Right lobe of liver (tissue), 6 donors: ENCODE results near the gene IL12RB1. TPM values are rescaled to one million over a fixed set of nuclear protein-coding genes. Genes with fewer than 3 reads are reported as not detected.
A peak's percentile ranks its signal among the peaks of the same experiment; 100 is the strongest.

Experiments used
- ATAC-seq, 4 donors: fragments of 200-7000 bp; cut with Tn5 transposase; one replicate each; pipeline ENCODE4 v1.9.1; 2020; ENCODE audit warnings: mild to moderate bottlenecking in 4 of 4, moderate library complexity in 4 of 4
- DNase-seq, 3 donors: peaks; one replicate each; pipeline ENCODE4 v3.0.0-alpha.2; 2020
- H3K27ac ChIP-seq, 3 donors: fragments of 200-600 bp; one replicate each; pipeline ENCODE4 v1.8.0; 2022
- H3K27me3 ChIP-seq, 2 donors: fragments of 200-600 bp; one replicate each; pipeline ENCODE4 v1.8.0; 2022
- H3K36me3 ChIP-seq, 4 donors: fragments of 200-600 bp; sonication (generic) in 1 of 4; one replicate each; pipeline versions ENCODE4 v1.5.1 to v1.8.0; 2017 to 2022; ENCODE audit warnings: control low read depth in 1 of 4
- H3K4me1 ChIP-seq, 4 donors: fragments of 200-600 bp; sonication (generic) in 1 of 4; one replicate each; pipeline versions ENCODE4 v1.5.1 to v1.8.0; 2017 to 2022; ENCODE audit warnings: control low read depth in 1 of 4
- H3K4me3 ChIP-seq, 3 donors: fragments of 200-600 bp; one replicate each; pipeline ENCODE4 v1.8.0; 2022
- H3K9me3 ChIP-seq, 4 donors: fragments of 200-600 bp; sonication (generic) in 1 of 4; one replicate each; pipeline versions ENCODE4 v1.5.1 to v1.8.0; 2017 to 2022; ENCODE audit warnings: control low read depth in 1 of 4
- CTCF ChIP-seq, 4 donors: fragments of 200-600 bp in 3 of 4; fragments of 450-650 bp in 1 of 4; IDR thresholded peaks; one replicate each; pipeline versions ENCODE4 v1.5.1 to v1.8.0; 2016 to 2022; ENCODE audit warnings: antibody characterized with exemption in 4 of 4, mild to moderate bottlenecking in 2 of 4
- POLR2A ChIP-seq: fragments of 450-650 bp; IDR thresholded peaks from one replicate; pipeline ENCODE4 v1.6.1; 2017; ENCODE audit warnings: antibody characterized with exemption, mild to moderate bottlenecking
- WGBS: methylation state at CpG from one replicate; pipeline ENCODE4 v1.1.6; 2018; ENCODE audit warnings: low coverage, low lambda C conversion rate; ENCODE audit not compliant: insufficient coverage; ENCODE audit errors: missing lambda C conversion rate; 5-methylcytosine and 5-hydroxymethylcytosine counted together
- intact Hi-C, 2 donors: fragments of 100-400 bp; cut with DNase I; formaldehyde crosslinking; loops; one replicate each; pipeline versions ENCODE4 v1.11.2 to v1.14.1; 2022
- total RNA-seq, 6 experiments: library from RNA; depleted of rRNA in 2 of 6; stranded (reverse); fragments of >200 nt in 2 of 6; fragmentation: NEBNext Ultra II Directional in 3 of 6; extraction: Animal tissue kit (Norgen Biotek cat#: 25700) in 3 of 6; gene quantifications; one replicate each; pipeline versions ENCODE4 v1.1.0 to v1.2.4, GENCODE V29; 2016 to 2023
- donor health status: DM: no; HTN: yes; CAD: no.
- donor health status: DM: no; HTN: no; CAD: no.
- donor health status: DM: no; HTN: no; CAD: no.
- donor health status: DM: no; HTN: yes; CAD: no.
- donor health status: DM: no; HTN: yes; CAD: no.

IL12RB1 gene
- total RNA-seq, 6 experiments from 2014 or later, result 0.25 to 2.0 (median 0.70) TPM

DNA sequence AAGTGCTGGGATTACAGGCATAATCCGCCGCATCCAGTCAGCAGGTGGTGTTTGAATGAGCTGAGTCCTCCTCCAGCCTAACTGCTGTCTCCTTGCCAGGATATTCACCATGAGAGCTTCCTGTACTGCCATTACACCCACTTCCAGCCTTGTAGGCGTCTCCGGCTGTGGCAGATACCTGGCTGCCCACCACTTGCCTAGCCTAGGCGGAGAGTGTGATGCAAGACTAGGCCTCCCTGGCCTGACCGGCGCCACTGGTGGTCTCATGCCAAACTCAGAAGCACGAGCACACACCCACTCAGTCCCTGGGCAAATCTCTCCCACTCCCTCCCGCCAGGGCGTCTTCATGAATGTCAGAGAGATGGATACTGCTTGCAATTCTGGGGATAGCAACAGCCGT lies 16.6 kb downstream of the IL12RB1 start:
- no peak for DNase-seq
- ATAC-seq, result no peak
- 84% methylated on average over 6 of the region's 11 CpGs for WGBS
- Histone ChIP-seq H3K9me3 (no peaks in the 10 kb centered on the region), H3K4me1 (no peaks in the 10 kb centered on the region), H3K27ac (no peak overlapping the region), H3K27me3 (no peaks in the 10 kb centered on the region), H3K36me3 (no peaks in the 10 kb centered on the region), H3K4me3 (no peak overlapping the region)
- TF ChIP-seq POLR2A, result no peak
- TF ChIP-seq CTCF (IDR thresholded peaks at IDR 0.05), result no peak
- intact Hi-C loops, result no loop called here

GRCh38 chr19:18069383-18069782 lies 17.4 kb downstream of the IL12RB1 start:
- ATAC-seq (peak in 1 of 4 donors; percentile 31), DNase-seq (no peak)
- Histone ChIP-seq H3K4me3 (no peak overlapping the region), H3K9me3 (no peaks in the 10 kb centered on the region), H3K27ac (no peak overlapping the region), H3K4me1 (no peaks in the 10 kb centered on the region), H3K36me3 (no peaks in the 10 kb centered on the region), H3K27me3 (no peaks in the 10 kb centered on the region)
- TF ChIP-seq POLR2A (no peak), CTCF (IDR thresholded peaks at IDR 0.05) (no peak)
- intact Hi-C loops, result loop anchor here in 1 of 2 donors (10.0 kb wide), 1 partner anchor 125 kb away; no protein-coding TSS in a partner anchor
- 100% methylated on average over 2 of the region's 15 CpGs for WGBS

GRCh38 chr19:18068395-18068794 lies 18.3 kb downstream of the IL12RB1 start:
- Histone ChIP-seq H3K4me1 (no peaks in the 10 kb centered on the region), H3K27me3 (no peaks in the 10 kb centered on the region), H3K27ac (no peak overlapping the region), H3K9me3 (no peaks in the 10 kb centered on the region), H3K36me3 (no peaks in the 10 kb centered on the region), H3K4me3 (no peak overlapping the region)
- ATAC-seq, result no peak
- WGBS, result 78% methylated on average over 3 of the region's 5 CpGs
- TF ChIP-seq POLR2A (no peak), CTCF (IDR thresholded peaks at IDR 0.05) (no peak)
- intact Hi-C loops, result loop anchor here in 1 of 2 donors (10.0 kb wide), 1 partner anchor 124 kb away; no protein-coding TSS in a partner anchor
- no peak for DNase-seq

GRCh38 chr19:18065173-18065495 lies 21.6 kb downstream of the IL12RB1 start:
- no CpG with 5 or more reads among the region's 1 CpG for WGBS
- no peaks in the 10 kb centered on the region for H3K27me3 ChIP-seq
- H3K9me3 ChIP-seq, result no peaks in the 10 kb centered on the region
- no peak overlapping the region for H3K4me3 ChIP-seq
- DNase-seq, result no peak
- intact Hi-C loops, result loop anchor here in 1 of 2 donors (10.0 kb wide), 1 partner anchor 120 kb away; no protein-coding TSS in a partner anchor
- TF ChIP-seq CTCF (IDR thresholded peaks at IDR 0.05) (no peak), POLR2A (no peak)
- no peaks in the 10 kb centered on the region for H3K4me1 ChIP-seq
- H3K36me3 ChIP-seq, result no peaks in the 10 kb centered on the region
- no peak overlapping the region for H3K27ac ChIP-seq
- ATAC-seq, result no peak

DNA sequence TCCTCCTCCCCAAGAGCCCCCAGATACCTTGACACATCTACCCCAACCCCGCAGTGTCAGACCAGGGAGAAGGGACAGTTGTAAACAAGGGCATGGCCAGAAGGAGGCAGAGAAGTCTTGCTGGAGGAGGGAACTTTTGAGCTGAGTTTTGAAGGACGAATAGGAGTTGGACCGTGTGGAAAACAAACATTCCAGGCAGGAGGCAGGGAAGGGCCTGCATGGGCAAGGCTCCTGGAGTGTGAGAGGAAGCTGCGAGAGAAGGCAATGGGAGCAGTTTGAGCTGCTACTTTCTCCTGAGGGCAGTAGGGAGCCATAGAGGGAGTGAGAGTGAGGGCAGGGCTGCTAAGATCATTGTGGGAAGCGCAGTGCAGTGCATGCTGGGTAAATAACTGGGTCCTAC lies 23.3 kb downstream of the IL12RB1 start:
- DNase-seq, result peak in 2 of 3 donors; percentile 40 to 67
- H3K27ac ChIP-seq, result no peak overlapping the region
- intact Hi-C loops, result loop anchor here in 1 of 2 donors (5.0 to 10.0 kb wide), 2 partner anchors 61 to 119 kb away; no protein-coding TSS in a partner anchor
- peaks cover 0 to 2% (median 0%) of the 10 kb centered on the region in 4 donors for H3K4me1 ChIP-seq
- H3K9me3 ChIP-seq, result no peaks in the 10 kb centered on the region
- no peak overlapping the region for H3K4me3 ChIP-seq
- WGBS, result 79% methylated on average over 4 of the region's 5 CpGs
- peak in 2 of 4 donors; percentile 26 to 41 for TF ChIP-seq CTCF (IDR thresholded peaks at IDR 0.05)
- TF ChIP-seq POLR2A, result no peak
- H3K36me3 ChIP-seq, result no peaks in the 10 kb centered on the region
- ATAC-seq, result peak in 3 of 4 donors; percentile 56 to 73 (median 62)
- H3K27me3 ChIP-seq, result no peaks in the 10 kb centered on the region
